WTC11 (cell line): ENCODE measurements around the gene BCORL1.

ENCODE experiments used
- FOXJ3 ChIP-seq: sonication (generic); formaldehyde crosslinking; IDR thresholded peaks from 2 replicates; pipeline ENCODE4 v1.9.0; 2021; ENCODE audit warnings: missing genetic modification reagents, mild to moderate bottlenecking, borderline replicate concordance
- MXD4 ChIP-seq: fragments of 250-450 bp; sonication (Bioruptor Pico); IDR thresholded peaks from 2 replicates; pipeline ENCODE4 v1.8.0; 2021; ENCODE audit warnings: mild to moderate bottlenecking, moderate library complexity, borderline replicate concordance
- SP1 ChIP-seq: sonication (generic); formaldehyde crosslinking; conservative IDR thresholded peaks from 2 replicates; pipeline ENCODE4 v1.8.1; 2022; ENCODE audit warnings: missing genetic modification reagents
- TF ChIP-seq, protein P1 (sequence below): fragments of 200-600 bp; IDR thresholded peaks from 2 replicates; pipeline ENCODE4 v1.8.0; 2022; ENCODE audit warnings: antibody characterized with exemption
- TF ChIP-seq, protein P2 (sequence below): sonication (generic); formaldehyde crosslinking; IDR thresholded peaks from 2 replicates; pipeline ENCODE4 v1.8.0; 2022; ENCODE audit warnings: mild to moderate bottlenecking, missing genetic modification reagents
- TF ChIP-seq, protein P3 (sequence below): sonication (generic); formaldehyde crosslinking; IDR thresholded peaks from 2 replicates; pipeline ENCODE4 v1.8.0; 2023; ENCODE audit warnings: missing genetic modification reagents

DNA sequence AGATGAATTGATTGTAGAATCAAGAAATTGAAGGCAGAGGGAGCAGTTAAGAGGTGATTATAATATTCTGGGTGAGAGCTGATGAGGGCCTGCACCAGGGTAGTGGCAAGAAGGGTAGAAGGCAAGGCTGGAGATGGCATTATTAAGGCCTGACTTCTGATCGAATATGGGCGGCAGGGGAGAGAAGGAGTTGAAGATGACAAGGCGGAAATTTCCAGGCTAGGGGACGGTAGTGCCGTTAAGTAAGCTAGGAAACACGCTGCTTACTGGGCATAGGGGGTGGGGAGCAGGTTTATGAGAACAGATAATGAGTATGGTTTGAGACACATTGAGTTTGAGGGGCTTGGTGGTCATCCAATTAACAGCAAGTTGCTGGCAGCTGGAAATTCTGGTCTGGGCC, 19.5 kb downstream of the BCORL1 start:
- TF ChIP-seq, protein P1, sequence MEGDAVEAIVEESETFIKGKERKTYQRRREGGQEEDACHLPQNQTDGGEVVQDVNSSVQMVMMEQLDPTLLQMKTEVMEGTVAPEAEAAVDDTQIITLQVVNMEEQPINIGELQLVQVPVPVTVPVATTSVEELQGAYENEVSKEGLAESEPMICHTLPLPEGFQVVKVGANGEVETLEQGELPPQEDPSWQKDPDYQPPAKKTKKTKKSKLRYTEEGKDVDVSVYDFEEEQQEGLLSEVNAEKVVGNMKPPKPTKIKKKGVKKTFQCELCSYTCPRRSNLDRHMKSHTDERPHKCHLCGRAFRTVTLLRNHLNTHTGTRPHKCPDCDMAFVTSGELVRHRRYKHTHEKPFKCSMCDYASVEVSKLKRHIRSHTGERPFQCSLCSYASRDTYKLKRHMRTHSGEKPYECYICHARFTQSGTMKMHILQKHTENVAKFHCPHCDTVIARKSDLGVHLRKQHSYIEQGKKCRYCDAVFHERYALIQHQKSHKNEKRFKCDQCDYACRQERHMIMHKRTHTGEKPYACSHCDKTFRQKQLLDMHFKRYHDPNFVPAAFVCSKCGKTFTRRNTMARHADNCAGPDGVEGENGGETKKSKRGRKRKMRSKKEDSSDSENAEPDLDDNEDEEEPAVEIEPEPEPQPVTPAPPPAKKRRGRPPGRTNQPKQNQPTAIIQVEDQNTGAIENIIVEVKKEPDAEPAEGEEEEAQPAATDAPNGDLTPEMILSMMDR: no peak
- TF ChIP-seq MXD4 (CRISPR knock-in tag) (no peak), SP1 (no peak), FOXJ3 (CRISPR knock-in tag) (no peak)
- TF ChIP-seq, protein P2, sequence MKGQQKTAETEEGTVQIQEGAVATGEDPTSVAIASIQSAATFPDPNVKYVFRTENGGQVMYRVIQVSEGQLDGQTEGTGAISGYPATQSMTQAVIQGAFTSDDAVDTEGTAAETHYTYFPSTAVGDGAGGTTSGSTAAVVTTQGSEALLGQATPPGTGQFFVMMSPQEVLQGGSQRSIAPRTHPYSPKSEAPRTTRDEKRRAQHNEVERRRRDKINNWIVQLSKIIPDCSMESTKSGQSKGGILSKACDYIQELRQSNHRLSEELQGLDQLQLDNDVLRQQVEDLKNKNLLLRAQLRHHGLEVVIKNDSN (CRISPR knock-in tag): no peak
- TF ChIP-seq, protein P3, sequence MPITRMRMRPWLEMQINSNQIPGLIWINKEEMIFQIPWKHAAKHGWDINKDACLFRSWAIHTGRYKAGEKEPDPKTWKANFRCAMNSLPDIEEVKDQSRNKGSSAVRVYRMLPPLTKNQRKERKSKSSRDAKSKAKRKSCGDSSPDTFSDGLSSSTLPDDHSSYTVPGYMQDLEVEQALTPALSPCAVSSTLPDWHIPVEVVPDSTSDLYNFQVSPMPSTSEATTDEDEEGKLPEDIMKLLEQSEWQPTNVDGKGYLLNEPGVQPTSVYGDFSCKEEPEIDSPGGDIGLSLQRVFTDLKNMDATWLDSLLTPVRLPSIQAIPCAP (CRISPR knock-in tag): no peak
